HG03432 (cell line): ENCODE results near the gene IFNL4.
"Not testable (repeated sequence)": the region's sequence is repeated elsewhere in the genome, so short reads cannot be mapped to it uniquely, and the experiment has no call there.

Source experiments
- ATAC-seq: cut with Tn5 transposase; IDR thresholded peaks from one replicate; pipeline ENCODE4 v1.9.1; 2021; ENCODE audit warnings: mild to moderate bottlenecking, moderate library complexity; ENCODE audit not compliant: unreplicated experiment

IFNL4 gene

GRCh38 chr19:39261704-39262103 is 13.0 kb upstream of the IFNL4 start:
- no peak for ATAC-seq

GRCh38 chr19:39257227-39257626 is 8.6 kb upstream of the IFNL4 start:
- ATAC-seq, result no peak

- no peak for ATAC-seq
These were observed 6.1 kb upstream of the IFNL4 start for GRCh38 chr19:39254531-39255345.

GRCh38 chr19:39253374-39254149 is 4.9 kb upstream of the IFNL4 start:
- no peak for ATAC-seq

GRCh38 chr19:39252458-39252857 is 3.8 kb upstream of the IFNL4 start:
- no peak for ATAC-seq

GRCh38 chr19:39251846-39252245 is 3.2 kb upstream of the IFNL4 start:
- ATAC-seq, result no peak

GRCh38 chr19:39251081-39251480 is 2.4 kb upstream of the IFNL4 start:
- no peak for ATAC-seq

- no peak for ATAC-seq
These were observed 673 bp downstream of the IFNL4 start for GRCh38 chr19:39247701-39248664.

- ATAC-seq, result no peak
These were observed 1.5 kb downstream of the IFNL4 start for GRCh38 chr19:39246951-39247669.

GRCh38 chr19:39245166-39245565 is 3.5 kb downstream of the IFNL4 start:
- ATAC-seq, result not testable (repeated sequence)

- not testable (repeated sequence) for ATAC-seq
These were observed 4.1 kb downstream of the IFNL4 start, which contains the start of gene IFNL3 for GRCh38 chr19:39244410-39245100. Gene IFNL3, minus strand, starts transcription at chr19:39245006. Its CDS starts 39 bp downstream, at chr19:39244967.

GRCh38 chr19:39243741-39244140 is 4.9 kb downstream of the IFNL4 start:
- not testable (repeated sequence) for ATAC-seq

- ATAC-seq, result no peak
These were observed 8.2 kb downstream of the IFNL4 start for GRCh38 chr19:39240421-39240820.

- no peak for ATAC-seq
These were observed 9.7 kb downstream of the IFNL4 start for GRCh38 chr19:39238944-39239343.

GRCh38 chr19:39238209-39238608 is 10.4 kb downstream of the IFNL4 start:
- no peak for ATAC-seq

GRCh38 chr19:39237200-39238184 is 11.2 kb downstream of the IFNL4 start:
- peak; percentile 75 for ATAC-seq

- ATAC-seq, result no peak
These were observed 12.1 kb downstream of the IFNL4 start for GRCh38 chr19:39236527-39236926.

GRCh38 chr19:39232708-39233107 is 15.9 kb downstream of the IFNL4 start:
- ATAC-seq, result no peak
